GM19099 (cell line): Measurements from ENCODE around the gene DNTTIP2.

Experiments
- POLR2A ChIP-seq: IDR thresholded peaks from 3 replicates; pipeline ENCODE4 v1.6.1; 2011; ENCODE audit warnings: low read depth; ENCODE audit not compliant: insufficient read length; ENCODE audit errors: extremely low read depth

DNTTIP2 gene

GRCh38 chr1:93822730-93823425 lies 56.1 kb downstream of the DNTTIP2 start:
- TF ChIP-seq POLR2A: no peak

GRCh38 chr1:93821423-93822144 lies 57.4 kb downstream of the DNTTIP2 start:
- TF ChIP-seq POLR2A: no peak

- TF ChIP-seq POLR2A: no peak
Observed at GRCh38 chr1:93820554-93821422, 58.2 kb downstream of the DNTTIP2 start.

GRCh38 chr1:93818570-93818959 lies 60.4 kb downstream of the DNTTIP2 start:
- no peak for TF ChIP-seq POLR2A

- TF ChIP-seq POLR2A: no peak
Observed at GRCh38 chr1:93817819-93818569, 61.0 kb downstream of the DNTTIP2 start.

- no peak for TF ChIP-seq POLR2A
Observed at GRCh38 chr1:93816970-93817678, 61.9 kb downstream of the DNTTIP2 start.
